HG03045 (cell line): ENCODE results near the gene ASB18.
"Not testable (repeated sequence)": the region's sequence is repeated elsewhere in the genome, so short reads cannot be mapped to it uniquely, and the experiment has no call there.

Experiments
- ATAC-seq: cut with Tn5 transposase; IDR thresholded peaks from one replicate; pipeline ENCODE4 v1.9.1; 2021; ENCODE audit warnings: mild to moderate bottlenecking, moderate library complexity; ENCODE audit not compliant: unreplicated experiment

The ASB18 gene, protein sequence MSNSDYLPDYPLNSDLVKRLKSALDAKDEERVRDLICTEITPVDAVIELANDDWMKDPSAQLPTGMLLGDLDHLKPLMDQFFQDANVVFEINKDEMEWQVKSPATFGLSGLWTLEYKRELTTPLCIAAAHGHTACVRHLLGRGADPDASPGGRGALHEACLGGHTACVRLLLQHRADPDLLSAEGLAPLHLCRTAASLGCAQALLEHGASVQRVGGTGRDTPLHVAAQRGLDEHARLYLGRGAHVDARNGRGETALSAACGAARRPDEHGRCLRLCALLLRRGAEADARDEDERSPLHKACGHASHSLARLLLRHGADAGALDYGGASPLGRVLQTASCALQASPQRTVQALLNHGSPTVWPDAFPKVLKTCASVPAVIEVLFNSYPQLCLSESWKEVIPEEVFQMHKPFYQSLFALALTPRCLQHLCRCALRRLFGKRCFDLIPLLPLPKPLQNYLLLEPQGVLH

DNA sequence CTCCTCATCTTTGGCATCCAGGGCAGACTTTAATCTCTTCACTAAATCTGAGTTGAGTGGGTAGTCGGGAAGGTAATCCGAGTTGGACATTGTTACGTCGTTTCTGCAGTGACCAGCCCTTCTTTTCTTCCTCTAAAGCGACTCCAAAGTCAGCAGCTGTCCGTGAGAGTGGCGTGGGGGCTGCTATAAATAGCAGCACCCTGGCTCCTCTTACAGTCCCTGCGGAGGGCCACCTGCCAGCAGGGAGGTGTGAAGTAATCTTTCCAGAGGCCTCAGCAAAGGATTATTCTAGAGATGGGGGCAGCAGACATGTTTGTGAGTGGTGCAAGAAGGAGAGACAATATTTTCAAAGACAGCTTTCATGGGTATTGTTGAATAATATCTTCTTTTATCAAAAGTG lies at the start of gene ASB18:
Gene ASB18 (minus strand): TSS at position 151 of the 400 bp plus-strand sequence. CDS start 61 bp downstream, at position 90.
- no peak for ATAC-seq

DNA sequence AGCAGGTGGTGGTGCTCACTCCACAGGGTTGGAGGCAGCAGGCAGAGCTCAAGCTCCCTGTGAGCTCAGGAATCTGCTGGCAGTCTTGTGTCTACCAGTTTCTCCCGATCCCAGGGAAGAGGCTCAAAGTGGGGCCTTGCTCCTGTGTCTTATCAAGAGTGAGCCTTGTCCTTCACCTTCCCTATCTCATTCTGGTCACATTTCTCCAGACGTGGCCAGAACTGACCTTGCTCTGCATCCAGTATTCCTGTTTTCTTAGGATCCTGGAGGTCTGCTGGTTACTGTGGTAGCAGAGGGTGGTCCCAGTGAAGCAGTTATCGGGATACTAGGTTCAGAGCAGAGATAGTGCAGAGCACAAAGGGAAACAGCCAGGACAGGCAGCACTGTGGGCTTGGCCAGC lies 47.1 kb upstream of the ASB18 start:
- ATAC-seq = no peak

DNA sequence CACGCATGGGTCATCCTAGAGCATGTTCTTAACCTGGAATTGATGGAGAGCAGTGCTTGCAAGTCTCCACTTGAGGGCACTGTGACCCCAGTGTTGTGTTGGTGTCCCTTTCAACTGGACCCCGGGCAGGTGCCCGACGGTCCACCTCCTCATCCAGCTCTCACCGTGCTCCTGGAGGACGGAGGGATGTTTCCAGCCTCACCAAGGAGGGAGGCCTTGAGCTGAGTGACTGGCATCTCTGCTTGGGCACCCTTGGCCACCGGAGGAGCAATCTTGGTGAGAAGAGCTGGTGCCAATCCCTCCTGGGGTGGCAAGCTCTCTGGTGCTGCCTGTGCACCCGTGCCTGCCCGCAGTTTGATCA lies 45.4 kb upstream of the ASB18 start:
- ATAC-seq = no peak

DNA sequence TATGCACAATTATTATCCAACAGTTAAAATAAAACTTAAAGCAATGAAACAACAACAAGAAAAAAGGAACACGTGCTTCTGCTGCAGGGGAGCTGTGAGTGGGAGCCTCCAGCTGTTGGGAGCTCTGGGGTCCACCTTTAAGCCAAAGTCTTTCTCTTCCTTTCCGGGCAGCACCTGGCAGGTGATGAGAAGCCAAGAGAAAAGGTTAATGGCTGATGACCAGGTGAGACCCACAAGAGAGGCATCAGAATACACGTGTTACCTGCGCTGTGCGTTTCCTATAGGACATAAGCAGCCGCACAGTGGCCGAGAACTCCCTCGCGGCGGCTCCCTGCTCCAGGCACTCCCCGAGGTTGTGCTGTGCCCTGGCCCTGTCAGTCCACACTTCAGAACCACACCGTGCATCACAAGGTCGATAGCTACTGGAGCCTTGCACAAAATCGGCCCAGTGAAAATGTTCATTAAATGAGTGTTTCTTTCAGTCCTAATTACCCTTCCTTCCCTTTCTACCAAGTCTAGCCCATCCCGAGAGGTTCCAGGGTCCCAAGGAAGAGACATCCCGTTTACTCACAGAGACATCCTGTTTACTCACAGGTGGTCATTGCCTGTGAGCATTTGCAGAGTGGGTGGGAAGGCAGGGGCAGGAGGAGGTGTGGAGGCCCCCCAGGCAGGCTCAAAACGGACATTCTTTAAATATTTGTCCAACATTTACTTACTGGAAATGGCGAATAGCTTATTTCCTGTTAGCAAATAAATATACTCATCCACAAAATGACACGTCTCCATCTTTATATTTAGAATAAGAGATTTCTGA lies 44.9 kb upstream of the ASB18 start:
- ATAC-seq = no peak

DNA sequence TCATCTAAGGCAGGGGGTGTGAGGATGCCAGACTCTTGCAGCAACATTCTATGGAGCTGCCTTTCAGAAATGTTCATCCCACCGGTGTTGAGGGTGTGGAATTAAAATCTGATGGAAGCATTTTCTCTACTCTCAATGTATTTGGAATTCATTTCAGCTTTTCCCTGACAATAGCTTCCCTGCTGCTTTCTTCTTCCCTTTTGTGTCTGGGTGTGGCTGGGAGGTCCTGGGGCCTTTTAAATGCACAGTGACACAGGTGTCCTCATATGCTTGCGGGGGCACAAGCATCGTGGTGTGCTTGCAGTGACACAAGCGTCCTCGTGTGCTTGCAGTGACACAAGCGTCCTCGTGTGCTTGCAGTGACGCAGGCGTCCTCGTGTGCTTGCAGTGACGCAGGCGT lies 43.4 kb upstream of the ASB18 start:
- ATAC-seq = no peak

DNA sequence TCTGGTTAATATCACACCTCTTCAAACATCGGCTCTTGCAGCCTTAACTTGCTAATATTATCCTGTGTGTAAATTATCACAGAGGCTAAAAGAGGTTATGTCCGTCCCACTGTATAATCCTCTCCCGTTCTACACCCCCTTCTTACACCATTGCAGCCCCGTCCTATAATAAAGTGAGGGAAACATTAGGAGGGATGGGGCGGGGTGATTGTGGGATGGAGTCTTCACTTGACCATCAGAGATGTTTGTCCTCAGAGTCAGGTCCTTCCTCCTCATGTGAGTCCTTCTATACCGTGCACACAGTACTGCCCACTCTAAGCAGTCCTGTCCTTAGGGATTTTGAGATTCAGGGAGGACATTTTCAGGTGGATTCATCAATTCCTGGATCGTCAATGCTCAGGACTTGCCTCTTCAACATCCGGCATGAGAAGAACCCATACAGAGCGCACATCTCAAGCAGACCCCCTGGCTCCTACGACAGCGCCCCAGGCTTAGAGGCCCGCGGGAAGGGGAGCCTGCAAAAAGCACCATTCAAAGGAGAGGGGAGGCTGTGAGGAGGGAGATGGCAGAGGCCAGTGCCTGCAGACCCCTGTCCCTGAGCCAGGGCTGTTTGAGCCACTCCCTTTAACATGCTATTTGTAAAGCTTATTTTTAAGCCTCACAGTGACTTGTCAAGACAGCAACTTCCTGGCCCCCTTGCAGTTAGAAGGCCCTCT lies 42.8 kb upstream of the ASB18 start:
- no peak for ATAC-seq

DNA sequence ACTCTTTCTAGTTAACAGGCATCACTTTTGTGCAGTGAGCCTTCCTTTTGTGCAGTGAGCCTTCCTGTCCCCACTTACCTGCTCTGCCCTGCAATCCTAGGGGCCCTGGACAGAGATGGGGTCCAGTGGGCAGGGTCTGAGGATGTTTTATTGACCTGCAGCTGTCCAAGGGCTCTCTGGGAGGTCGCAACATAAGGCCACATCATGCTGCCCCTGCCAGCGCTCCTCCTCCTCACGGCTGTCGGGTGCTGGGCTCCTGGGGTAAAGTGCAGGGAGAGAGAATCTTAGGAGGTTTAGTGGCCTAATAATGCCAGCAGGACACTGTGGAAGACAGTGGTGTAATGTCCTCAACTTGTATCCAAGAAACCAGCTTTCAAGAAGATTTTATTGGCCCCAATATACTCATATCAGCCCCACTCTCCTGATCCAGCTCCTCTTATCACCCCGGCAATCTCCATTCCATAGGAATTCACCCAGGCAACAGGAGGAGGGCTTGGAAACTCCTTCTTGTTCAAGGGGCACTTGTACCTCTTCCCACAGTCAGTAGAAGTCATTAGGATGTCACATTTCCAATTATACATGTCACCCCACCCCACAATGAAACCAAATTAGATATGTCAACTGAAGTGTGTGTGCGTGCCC lies 41.9 kb upstream of the ASB18 start:
- ATAC-seq = no peak

DNA sequence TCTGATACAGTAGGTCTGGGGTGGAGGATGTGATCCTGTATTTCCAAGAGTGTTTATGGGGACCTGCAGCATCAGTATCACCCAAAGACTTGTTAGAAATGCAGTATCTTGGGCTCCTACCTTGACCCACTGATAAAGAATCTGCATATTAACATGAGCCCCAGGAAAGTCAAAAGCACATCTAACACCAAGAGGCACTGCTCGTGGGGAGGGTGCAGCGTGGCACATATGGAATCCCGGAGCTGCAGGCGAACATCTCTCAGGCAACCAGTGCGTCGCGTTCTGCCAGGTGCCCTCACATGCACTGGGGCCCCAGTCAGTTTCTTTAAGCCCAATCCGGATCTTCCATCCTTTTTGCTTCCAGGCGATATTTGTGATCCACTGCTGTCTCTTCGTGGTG lies 41.3 kb upstream of the ASB18 start:
- no peak for ATAC-seq

DNA sequence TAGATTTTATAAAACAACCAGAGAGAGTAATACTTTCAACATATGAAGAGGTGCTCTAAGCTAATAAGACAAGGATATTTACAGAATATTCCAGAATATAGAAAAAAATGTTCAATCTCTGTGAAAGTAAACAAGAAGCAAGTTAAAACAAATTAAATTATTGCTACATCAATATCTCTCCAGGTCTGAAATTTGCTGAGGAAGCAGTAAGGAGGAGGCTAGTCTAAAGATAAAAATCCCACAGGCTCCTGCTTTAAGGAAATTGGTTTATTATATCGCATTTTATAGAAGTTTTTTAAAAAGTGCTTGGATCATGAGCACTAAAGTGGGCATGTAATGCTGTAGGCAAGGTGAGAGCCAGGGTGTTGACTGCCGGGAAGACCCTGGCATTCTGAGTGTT lies 39.7 kb upstream of the ASB18 start:
- ATAC-seq = no peak

DNA sequence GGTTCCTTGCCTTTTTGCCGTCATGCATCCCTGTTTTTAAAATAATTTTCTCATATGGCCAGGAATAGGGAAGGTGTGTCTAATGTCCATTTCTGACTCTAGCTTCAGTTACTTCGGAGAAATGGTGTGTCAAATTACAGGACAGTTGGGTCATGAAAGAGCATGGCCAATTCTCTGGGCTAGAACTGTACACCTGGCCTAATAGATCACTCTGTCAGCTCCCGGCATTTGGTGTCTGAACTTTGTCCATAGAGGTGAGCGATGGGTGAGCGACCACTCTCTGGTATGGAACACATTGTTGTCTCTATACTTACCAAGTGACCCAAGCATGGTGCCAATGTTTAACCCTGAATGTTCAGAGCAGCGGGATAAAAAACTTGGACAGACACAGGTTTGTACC lies 38.3 kb upstream of the ASB18 start:
- no peak for ATAC-seq

DNA sequence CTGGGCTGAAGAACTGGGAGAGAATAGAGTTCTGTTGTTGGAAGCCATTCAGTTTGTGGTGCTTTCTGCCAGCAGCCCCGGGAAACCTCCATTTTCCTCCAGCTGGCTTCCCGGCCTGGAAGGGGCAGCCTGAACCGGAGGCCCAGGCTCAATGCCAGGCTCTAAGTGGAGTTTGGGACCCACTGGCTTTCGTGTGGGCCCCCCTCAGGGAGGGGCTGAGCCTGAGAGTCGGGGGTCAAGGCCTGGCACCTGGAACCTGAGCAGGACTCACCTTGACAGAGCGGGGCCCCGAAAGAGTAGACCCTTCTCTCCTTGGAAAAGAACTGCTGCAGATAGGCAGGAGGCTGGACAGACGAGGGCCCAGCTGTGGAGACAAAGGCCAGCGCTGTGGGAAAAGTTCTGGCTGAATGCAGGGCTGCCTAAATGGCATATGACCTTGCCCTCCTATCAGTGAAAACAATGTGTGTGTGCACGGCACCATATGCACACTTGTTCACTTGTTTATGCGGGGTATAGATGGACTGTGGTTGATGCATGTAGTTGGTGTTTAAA lies 34.8 kb upstream of the ASB18 start:
- no peak for ATAC-seq

DNA sequence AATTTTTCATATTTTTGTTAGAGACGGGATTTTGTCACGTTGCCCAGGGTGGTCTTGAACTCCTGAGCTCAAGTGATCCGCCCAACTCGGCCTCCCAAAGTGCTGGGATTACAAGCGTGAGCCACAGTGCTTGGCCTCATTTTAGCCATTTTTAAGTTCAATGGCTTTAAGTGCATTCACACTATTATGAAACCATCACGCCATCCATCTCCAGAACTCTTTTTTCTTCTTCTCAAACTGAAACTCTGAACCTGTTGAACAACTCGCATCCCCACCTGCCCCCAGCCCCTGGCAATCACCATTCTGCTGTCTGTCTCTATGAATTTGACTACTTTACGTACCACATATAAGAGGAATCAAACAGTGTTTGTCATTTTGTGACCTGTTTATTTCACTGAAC lies 31.3 kb upstream of the ASB18 start:
- no peak for ATAC-seq

DNA sequence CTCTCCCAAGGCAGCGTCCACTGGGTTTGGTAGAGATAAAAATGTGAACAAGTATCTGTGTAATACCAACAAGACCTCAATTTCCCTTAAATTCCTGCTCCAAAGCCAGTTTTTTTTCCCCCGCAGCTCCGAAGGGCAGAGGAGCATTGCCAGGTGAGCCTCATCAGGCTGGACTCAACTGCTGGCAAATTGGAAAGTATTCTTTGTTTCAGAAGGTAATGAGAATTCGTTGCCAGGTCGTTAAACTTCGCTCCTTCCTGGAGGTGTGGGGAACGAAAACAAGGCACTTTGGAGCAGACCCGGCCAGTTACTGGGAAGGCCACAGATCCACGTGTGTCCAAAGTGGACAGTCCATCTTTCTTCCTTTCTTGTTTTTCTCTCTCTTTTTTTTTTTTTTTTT lies 30.4 kb upstream of the ASB18 start:
- no peak for ATAC-seq

DNA sequence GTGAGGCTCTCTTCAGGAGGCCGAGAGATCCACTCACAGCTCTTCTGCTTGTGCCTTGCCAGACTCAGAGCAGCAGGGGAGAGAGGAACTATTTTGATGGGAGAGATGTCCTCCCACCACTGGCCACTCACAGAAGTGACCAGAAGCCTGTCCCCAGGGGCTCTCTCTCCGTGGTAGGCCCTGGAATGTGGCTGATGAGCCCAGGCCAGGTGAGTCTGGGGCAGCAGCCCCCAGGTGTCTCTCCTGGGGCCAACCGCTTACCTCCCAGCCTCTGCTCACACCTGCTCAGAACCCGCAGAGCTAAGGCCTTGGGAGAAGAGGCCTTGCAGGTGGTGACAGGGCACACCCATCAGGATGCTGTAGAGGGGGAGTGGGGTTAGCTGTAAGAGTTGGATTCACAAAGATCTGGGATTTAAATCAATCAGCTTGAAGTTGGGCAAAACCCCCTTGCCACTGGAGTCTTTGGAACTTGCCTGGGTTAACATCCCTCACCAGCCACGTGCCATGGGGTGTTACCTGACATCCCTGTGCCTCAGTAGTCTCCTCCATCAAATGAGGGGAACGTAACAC lies 29.1 kb upstream of the ASB18 start:
- no peak for ATAC-seq

DNA sequence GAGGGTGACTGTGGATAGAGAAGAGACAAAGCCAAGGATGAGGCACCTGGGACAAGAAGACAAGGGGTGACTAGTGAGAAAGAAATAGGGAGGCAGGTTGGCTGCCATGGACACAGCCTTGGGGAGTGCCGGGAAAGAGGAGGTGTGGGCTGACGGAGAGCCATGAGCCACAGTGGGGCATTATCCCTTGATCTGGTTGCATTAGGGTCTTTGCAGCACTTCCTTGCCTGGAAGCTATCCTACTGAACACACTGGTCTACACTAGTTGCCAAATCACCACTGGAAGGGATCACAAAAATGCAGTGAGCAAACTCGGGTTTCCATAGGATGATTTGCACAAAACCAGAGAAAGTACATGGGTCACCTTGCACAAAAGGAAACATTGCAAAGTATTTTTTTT lies 27.7 kb upstream of the ASB18 start:
- ATAC-seq = no peak

DNA sequence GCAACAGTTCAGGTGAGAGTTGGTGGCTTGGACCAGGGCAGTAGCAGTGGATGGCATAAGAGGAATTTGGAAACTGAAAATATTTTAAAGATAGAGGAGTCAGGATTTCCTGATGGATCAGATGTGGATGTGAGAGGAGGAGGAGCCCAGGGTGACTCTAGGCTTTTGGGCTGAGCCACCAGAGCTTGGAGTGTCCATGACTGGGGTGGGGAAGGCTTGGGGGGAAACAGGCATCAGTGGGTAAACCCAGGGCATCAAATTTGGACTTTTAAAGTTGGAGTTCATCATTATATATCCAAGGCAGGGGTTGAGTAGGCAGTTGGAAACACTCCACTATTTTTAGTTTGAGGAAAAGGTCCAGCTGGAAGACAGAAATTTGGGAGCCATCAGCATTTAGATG lies 27.3 kb upstream of the ASB18 start:
- ATAC-seq = no peak

DNA sequence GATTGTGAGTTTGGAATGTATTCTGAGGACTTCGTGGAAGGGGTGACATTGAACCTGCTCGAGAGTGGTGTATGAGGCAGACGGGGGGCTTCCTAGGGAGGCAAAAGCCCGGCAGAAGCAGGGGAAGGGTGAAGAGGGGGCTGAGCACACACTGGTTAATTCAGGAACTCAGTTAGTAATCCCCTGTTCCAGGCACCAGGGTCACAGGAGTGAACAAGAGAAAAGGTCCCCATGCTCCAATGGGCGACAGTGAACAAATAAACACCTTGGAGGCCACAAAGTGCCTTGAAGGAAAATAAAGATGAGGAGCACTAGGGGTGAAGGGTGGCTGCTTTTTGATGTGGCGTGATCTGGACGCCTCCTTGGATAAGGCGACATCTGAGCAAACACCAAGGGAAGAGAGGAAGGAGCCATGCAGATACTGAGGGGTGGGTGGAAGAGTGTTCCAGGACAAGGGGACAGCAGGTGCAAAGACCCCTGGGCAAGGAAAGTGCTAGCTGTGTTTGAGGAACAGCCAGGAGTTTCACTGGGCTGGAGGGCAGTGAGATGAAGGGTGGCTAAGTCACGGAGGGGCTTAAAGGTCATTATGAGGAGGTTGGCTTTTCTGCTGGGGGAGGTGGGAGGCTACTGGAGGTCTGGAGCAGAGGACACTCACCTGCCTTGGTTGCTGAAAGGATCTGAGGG lies 26.7 kb upstream of the ASB18 start:
- no peak for ATAC-seq

DNA sequence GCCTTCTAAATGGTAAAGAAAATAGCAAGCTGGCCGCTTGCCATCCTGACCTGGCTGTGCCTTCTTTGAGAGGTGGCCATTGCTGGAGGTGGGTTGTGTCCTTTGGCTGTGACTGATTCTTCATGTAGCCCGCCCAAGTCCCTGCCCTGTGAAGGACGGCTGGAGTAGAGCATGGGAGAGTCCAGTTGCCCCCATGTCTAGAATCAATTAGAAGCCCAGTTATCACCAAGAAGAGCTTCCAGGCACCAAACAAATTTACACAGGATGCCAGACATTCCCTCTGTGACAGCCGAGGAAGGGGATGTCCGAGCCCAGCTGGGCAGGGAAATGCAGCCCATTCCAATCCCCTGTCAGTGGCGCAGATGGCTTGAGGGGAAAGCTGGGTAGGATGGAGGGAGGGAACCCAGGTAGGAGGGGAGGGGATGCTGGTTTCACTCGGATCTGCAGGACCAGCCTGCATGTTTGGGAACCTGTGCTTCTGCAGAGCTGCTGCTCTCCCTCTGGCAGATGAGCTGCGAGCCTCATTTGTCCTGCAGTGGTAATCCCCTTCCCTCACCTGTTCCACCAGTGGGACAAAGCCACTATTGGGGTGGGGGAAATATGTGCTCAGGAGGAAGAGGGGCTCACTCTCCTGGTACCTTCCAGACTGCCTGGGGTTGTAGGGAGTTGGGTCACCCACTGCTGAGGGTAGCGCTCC lies 25.7 kb upstream of the ASB18 start:
- ATAC-seq = no peak

DNA sequence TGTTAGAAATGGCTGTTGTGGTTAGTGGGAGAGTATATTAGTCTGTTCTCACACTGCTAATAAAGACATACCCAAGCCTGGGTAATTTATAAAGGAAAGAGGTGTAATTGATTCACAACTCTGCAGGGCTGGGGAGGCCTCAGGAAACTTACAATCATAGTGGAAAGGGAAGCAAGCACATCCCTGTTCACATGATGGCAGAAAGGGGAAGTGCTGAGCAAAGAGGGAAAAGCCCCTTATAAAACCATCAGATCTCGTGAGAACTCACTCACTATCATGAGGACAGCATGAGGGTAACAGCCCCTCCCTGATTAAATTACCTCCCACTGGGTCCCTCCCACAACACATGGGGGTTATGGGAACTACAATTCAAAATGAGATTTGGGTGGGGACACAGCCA lies 24.2 kb upstream of the ASB18 start:
- ATAC-seq = not testable (repeated sequence)
